Measurements from ENCODE around the gene TRPM5.

GRCh38 chr11:2452321-2453012 lies 8.2 kb upstream of the TRPM5 start:
- TF ChIP-seq, protein P1, sequence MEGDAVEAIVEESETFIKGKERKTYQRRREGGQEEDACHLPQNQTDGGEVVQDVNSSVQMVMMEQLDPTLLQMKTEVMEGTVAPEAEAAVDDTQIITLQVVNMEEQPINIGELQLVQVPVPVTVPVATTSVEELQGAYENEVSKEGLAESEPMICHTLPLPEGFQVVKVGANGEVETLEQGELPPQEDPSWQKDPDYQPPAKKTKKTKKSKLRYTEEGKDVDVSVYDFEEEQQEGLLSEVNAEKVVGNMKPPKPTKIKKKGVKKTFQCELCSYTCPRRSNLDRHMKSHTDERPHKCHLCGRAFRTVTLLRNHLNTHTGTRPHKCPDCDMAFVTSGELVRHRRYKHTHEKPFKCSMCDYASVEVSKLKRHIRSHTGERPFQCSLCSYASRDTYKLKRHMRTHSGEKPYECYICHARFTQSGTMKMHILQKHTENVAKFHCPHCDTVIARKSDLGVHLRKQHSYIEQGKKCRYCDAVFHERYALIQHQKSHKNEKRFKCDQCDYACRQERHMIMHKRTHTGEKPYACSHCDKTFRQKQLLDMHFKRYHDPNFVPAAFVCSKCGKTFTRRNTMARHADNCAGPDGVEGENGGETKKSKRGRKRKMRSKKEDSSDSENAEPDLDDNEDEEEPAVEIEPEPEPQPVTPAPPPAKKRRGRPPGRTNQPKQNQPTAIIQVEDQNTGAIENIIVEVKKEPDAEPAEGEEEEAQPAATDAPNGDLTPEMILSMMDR (IDR thresholded peaks at IDR 0.05; ENCODE audit: low read depth, low read length, missing input control), result no peak
- TF ChIP-seq SP1 (IDR thresholded peaks at IDR 0.05) (no peak), REST (IDR thresholded peaks at IDR 0.05) (no peak), RAD21 (IDR thresholded peaks at IDR 0.05) (no peak), JUND (IDR thresholded peaks at IDR 0.05) (no peak), FOXA1 (IDR thresholded peaks at IDR 0.05) (no peak), GABPA (IDR thresholded peaks at IDR 0.05 in 1 of 2, conservative IDR thresholded peaks at IDR 0.05 in 1 of 2) (no peak)
- TF ChIP-seq, protein P2, sequence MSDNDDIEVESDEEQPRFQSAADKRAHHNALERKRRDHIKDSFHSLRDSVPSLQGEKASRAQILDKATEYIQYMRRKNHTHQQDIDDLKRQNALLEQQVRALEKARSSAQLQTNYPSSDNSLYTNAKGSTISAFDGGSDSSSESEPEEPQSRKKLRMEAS (IDR thresholded peaks at IDR 0.05), result no peak

All from liver (tissue), 3 donors.